MM.1S (cell line): ENCODE results near the gene HCAR2.
"Not testable (repeated sequence)": the region's sequence is repeated elsewhere in the genome, so short reads cannot be mapped to it uniquely, and the experiment has no call there.

ENCODE experiments used
- EZH2 ChIP-seq: fragments of 300-600 bp; sonication (generic); optimal IDR thresholded peaks from 2 replicates; pipeline ENCODE3; 2017; ENCODE audit warnings: low read depth, mild to moderate bottlenecking, antibody characterized with exemption, low read length, mixed read lengths
- TF ChIP-seq, protein P1 (sequence below): fragments of 300-600 bp; sonication (generic); IDR thresholded peaks from 2 replicates; pipeline ENCODE4 v1.5.1; 2016; ENCODE audit warnings: antibody characterized with exemption, low read length, mixed read lengths

GRCh38 chr12:122703841-122704240, 684 bp upstream of the HCAR2 start:
- TF ChIP-seq, protein P1, sequence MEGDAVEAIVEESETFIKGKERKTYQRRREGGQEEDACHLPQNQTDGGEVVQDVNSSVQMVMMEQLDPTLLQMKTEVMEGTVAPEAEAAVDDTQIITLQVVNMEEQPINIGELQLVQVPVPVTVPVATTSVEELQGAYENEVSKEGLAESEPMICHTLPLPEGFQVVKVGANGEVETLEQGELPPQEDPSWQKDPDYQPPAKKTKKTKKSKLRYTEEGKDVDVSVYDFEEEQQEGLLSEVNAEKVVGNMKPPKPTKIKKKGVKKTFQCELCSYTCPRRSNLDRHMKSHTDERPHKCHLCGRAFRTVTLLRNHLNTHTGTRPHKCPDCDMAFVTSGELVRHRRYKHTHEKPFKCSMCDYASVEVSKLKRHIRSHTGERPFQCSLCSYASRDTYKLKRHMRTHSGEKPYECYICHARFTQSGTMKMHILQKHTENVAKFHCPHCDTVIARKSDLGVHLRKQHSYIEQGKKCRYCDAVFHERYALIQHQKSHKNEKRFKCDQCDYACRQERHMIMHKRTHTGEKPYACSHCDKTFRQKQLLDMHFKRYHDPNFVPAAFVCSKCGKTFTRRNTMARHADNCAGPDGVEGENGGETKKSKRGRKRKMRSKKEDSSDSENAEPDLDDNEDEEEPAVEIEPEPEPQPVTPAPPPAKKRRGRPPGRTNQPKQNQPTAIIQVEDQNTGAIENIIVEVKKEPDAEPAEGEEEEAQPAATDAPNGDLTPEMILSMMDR = not testable (repeated sequence)
- TF ChIP-seq EZH2 = not testable (repeated sequence)
